Astrocyte (in vitro differentiated cells and primary cell): ENCODE measurements around the gene PARK7. TPM values are rescaled to one million over a fixed set of nuclear protein-coding genes. Genes with fewer than 3 reads are reported as not detected.

ENCODE experiments used
- DNase-seq: peaks from one replicate; pipeline ENCODE4 v3.0.0-alpha.2; 2010; ENCODE audit warnings: low read depth
- FAIRE-seq: peaks from 2 replicates; lab custom pipeline; 2011; peaks lifted over from hg19 to GRCh38; lab: Jason Lieb, UNC
- H2AFZ ChIP-seq: 2 replicates; pipeline ENCODE4 v1.6.0; 2012; ENCODE audit warnings: low read depth, low read length, inconsistent platforms
- H3K27ac ChIP-seq: 2 replicates; pipeline ENCODE4 v1.5.1; 2011; ENCODE audit warnings: low read depth, low read length, inconsistent platforms
- H3K27me3 ChIP-seq: 2 replicates; pipeline ENCODE4 v1.6.0; 2011; ENCODE audit warnings: low read length, inconsistent platforms; ENCODE audit not compliant: insufficient read depth
- H3K36me3 ChIP-seq: 2 replicates; pipeline ENCODE4 v1.5.1; 2011; ENCODE audit warnings: low read length, inconsistent platforms; ENCODE audit not compliant: insufficient read depth
- H3K4me1 ChIP-seq: 2 replicates; pipeline ENCODE4 v1.5.1; 2011; ENCODE audit warnings: low read length, inconsistent platforms; ENCODE audit not compliant: insufficient read depth
- H3K4me2 ChIP-seq: 2 replicates; pipeline ENCODE4 v1.6.0; 2012; ENCODE audit warnings: low read length, inconsistent platforms
- H3K4me3 ChIP-seq: 2 replicates; pipeline ENCODE4 v1.5.1; 2011; ENCODE audit warnings: low read depth, mild to moderate bottlenecking, low read length, inconsistent platforms; ENCODE audit not compliant: insufficient read depth
- H3K79me2 ChIP-seq: 2 replicates; pipeline ENCODE4 v1.6.0; 2012; ENCODE audit warnings: mild to moderate bottlenecking, low read length, inconsistent platforms; ENCODE audit not compliant: insufficient read depth
- H3K9ac ChIP-seq: 2 replicates; pipeline ENCODE4 v1.6.0; 2012; ENCODE audit warnings: mild to moderate bottlenecking, low read length, inconsistent platforms
- H3K9me3 ChIP-seq: 2 replicates; pipeline ENCODE4 v1.5.1; 2012; ENCODE audit warnings: low read depth, mild to moderate bottlenecking, low read length, inconsistent platforms; ENCODE audit not compliant: insufficient read depth
- H4K20me1 ChIP-seq: 2 replicates; pipeline ENCODE4 v1.6.0; 2012; ENCODE audit warnings: low read length, inconsistent platforms; ENCODE audit not compliant: insufficient read depth
- H3K27ac Mint-ChIP-seq: one replicate; pipeline ENCODE4 v1.8.0; 2021; ENCODE audit warnings: mild to moderate bottlenecking, mixed read lengths; ENCODE audit not compliant: unreplicated experiment
- H3K27me3 Mint-ChIP-seq: one replicate; pipeline ENCODE4 v1.8.0; 2021; ENCODE audit warnings: low read depth, mixed read lengths; ENCODE audit not compliant: unreplicated experiment
- H3K36me3 Mint-ChIP-seq: one replicate; pipeline ENCODE4 v1.8.0; 2021; ENCODE audit warnings: low read depth, mixed read lengths; ENCODE audit not compliant: unreplicated experiment
- H3K4me1 Mint-ChIP-seq: one replicate; pipeline ENCODE4 v1.8.0; 2021; ENCODE audit warnings: low read depth, mixed read lengths; ENCODE audit not compliant: unreplicated experiment
- H3K4me3 Mint-ChIP-seq: one replicate; pipeline ENCODE4 v1.8.0; 2021; ENCODE audit warnings: mild to moderate bottlenecking, moderate library complexity, mixed read lengths; ENCODE audit not compliant: unreplicated experiment
- H3K9me3 Mint-ChIP-seq: one replicate; pipeline ENCODE4 v1.8.0; 2021; ENCODE audit warnings: mild to moderate bottlenecking, mixed read lengths; ENCODE audit not compliant: unreplicated experiment
- EZH2 ChIP-seq: IDR thresholded peaks from 2 replicates; pipeline ENCODE4 v1.6.1; 2012; ENCODE audit warnings: mild to moderate bottlenecking, low read length, inconsistent platforms; ENCODE audit not compliant: insufficient read depth
- total RNA-seq: library from RNA; stranded (reverse); gene quantifications from 2 replicates; pipeline ENCODE4 v1.2.1, GENCODE V29; 2021
- TF ChIP-seq, protein P1 (sequence below): IDR thresholded peaks from 2 replicates; pipeline ENCODE4 v1.5.1; 2011; ENCODE audit warnings: low read depth, mild to moderate bottlenecking, inconsistent platforms, low read length, moderate library complexity; ENCODE audit not compliant: insufficient read depth

PARK7 gene
- total RNA-seq, 1 donor from 2014 or later = 282 TPM

DNA sequence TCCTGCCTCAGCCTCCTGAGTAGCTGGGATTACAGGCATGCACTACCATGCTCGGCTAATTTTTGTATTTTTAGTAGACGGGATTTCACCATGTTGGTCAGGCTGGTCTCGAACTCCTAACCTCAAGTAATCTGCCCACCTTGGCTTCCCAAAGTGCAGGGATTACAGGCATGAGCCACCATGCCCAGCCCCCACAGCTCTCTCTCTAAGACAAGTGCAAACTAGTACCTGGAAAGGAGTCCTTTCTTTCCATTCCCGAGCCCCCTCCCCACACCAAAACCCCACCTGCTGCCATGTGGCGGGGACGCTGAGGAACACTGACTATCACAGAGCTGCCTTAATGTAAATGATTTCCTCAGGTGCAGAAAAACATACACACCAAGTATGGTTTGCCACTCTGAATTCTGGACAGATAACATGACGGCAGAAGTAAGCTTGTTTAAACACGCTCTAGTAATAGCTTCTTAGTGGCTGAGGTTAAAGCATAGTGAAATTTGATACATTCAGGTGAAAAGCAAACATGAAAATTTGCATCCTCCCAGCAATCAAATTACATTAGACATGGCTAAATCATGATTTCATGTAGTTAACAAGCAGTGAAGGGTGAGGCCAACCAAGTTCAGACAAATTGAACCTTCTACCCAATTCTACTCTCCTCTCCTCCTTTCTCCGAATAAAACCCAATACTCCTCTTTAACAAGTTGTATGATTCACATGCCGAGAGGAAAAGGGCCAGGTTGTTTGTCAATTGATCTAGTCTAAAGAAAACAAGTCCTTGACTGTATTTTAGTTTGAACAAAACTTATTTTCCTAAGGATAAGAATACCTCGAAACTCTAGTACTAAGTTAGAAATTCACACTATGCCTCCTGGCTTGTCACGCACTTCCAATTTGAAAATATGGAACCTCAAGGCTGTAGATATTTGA lies 44.8 kb downstream of the PARK7 start:
- Histone ChIP-seq H3K79me2 (peaks cover 19% of the 10 kb centered on the region), H3K9me3 (no peaks in the 10 kb centered on the region), H3K4me3 (no peak overlapping the region), H4K20me1 (peaks cover 34% of the 10 kb centered on the region), H3K27ac (no peak overlapping the region), H2AFZ (no peak overlapping the region), H3K36me3 (peaks cover 17% of the 10 kb centered on the region), H3K9ac (no peak overlapping the region), H3K27me3 (no peaks in the 10 kb centered on the region), H3K4me1 (peaks cover 18% of the 10 kb centered on the region), H3K4me2 (no peak overlapping the region)
- peaks cover 32% of the 10 kb centered on the region for H3K4me1 Mint-ChIP-seq
- peak overlapping the region; percentile 85 for H3K27ac Mint-ChIP-seq
- no peaks in the 10 kb centered on the region for H3K9me3 Mint-ChIP-seq
- H3K27me3 Mint-ChIP-seq = no peaks in the 10 kb centered on the region
- FAIRE-seq = no peak
- no peak for DNase-seq
- H3K36me3 Mint-ChIP-seq = peaks cover 3% of the 10 kb centered on the region
- no peak for TF ChIP-seq EZH2
- TF ChIP-seq, protein P1, sequence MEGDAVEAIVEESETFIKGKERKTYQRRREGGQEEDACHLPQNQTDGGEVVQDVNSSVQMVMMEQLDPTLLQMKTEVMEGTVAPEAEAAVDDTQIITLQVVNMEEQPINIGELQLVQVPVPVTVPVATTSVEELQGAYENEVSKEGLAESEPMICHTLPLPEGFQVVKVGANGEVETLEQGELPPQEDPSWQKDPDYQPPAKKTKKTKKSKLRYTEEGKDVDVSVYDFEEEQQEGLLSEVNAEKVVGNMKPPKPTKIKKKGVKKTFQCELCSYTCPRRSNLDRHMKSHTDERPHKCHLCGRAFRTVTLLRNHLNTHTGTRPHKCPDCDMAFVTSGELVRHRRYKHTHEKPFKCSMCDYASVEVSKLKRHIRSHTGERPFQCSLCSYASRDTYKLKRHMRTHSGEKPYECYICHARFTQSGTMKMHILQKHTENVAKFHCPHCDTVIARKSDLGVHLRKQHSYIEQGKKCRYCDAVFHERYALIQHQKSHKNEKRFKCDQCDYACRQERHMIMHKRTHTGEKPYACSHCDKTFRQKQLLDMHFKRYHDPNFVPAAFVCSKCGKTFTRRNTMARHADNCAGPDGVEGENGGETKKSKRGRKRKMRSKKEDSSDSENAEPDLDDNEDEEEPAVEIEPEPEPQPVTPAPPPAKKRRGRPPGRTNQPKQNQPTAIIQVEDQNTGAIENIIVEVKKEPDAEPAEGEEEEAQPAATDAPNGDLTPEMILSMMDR = no peak
- no peak overlapping the region for H3K4me3 Mint-ChIP-seq

DNA sequence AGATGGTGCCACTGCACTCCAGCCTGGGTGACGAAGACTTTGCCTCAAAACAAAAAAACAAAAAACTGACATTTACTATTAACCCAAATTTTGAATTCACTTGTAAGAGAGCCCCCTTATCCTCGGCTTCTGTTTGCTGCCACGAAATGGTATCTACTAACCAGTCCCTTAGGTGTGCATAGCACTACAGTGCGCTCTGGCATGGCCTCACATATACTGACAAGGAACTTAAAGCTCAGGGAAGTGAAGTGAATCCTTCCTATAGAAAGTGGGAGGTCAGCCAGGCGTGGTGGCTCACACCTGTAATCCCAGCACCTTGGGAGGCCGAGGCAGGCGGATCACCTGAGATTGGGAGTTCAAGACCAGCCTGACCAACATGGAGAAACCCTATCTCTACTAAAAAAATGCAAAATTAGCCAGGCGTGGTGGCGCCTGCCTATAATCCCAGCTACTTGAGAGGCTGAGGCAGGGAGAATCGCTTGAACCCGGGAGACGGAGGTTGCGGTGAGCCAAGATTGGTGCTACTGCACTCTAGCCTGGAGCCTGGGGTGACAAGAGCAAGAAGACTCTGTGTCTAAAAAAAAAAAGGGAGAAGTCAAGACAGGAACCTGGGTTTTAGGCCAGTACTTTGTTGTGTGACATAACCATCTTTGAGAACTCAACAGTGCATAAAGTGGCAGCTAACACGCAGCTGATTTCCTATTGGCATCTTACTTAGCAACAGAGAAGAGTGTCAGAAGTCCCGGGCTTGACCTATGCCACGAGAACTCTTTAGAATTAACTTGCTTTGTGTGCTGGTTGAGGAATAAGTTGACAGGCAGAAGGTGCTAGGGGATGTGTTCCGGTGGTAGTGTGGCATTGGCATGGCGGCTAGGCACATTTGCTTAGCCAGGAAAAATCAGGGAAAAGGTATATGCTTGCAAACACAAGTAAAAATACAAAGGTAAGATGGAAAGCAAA lies 47.8 kb downstream of the PARK7 start:
- Mint-ChIP-seq H3K36me3 (peaks cover 14% of the 10 kb centered on the region), H3K27ac (peak overlapping the region; percentile 34), H3K9me3 (no peaks in the 10 kb centered on the region), H3K4me1 (peaks cover 43% of the 10 kb centered on the region), H3K4me3 (no peak overlapping the region), H3K27me3 (no peaks in the 10 kb centered on the region)
- H3K27me3 ChIP-seq = no peaks in the 10 kb centered on the region
- H3K79me2 ChIP-seq = peaks cover 49% of the 10 kb centered on the region
- peaks cover 58% of the 10 kb centered on the region for H4K20me1 ChIP-seq
- FAIRE-seq (no peak), DNase-seq (no peak)
- no peak overlapping the region for H3K4me2 ChIP-seq
- H3K4me3 ChIP-seq = no peak overlapping the region
- H3K4me1 ChIP-seq = peaks cover 13% of the 10 kb centered on the region
- H3K9me3 ChIP-seq = no peaks in the 10 kb centered on the region
- TF ChIP-seq, protein P1 = no peak
- no peak for TF ChIP-seq EZH2
- no peak overlapping the region for H2AFZ ChIP-seq
- no peak overlapping the region for H3K27ac ChIP-seq
- peaks cover 44% of the 10 kb centered on the region for H3K36me3 ChIP-seq
- no peak overlapping the region for H3K9ac ChIP-seq
